A549 (cell line): Measurements from ENCODE around the gene HMCN1.

Source experiments
- CTCF ChIP-seq: fragments of >200 bp; sonication (Bioruptor Twin); formaldehyde crosslinking; IDR thresholded peaks from 3 replicates; pipeline ENCODE4 v1.5.1; 2016
- EP300 ChIP-seq, 2 experiments: fragments of >200 bp; sonication (Bioruptor Twin); formaldehyde crosslinking; IDR thresholded peaks; 2 replicates in 1 of 2; 3 replicates in 1 of 2; pipeline ENCODE4 v1.6.1; 2016 to 2017
- MYC ChIP-seq: IDR thresholded peaks from 2 replicates; pipeline ENCODE4 v1.6.1; 2012; ENCODE audit warnings: mild to moderate bottlenecking, inconsistent platforms, low read length, improper control_type of control experiment, borderline replicate concordance
- POLR2A ChIP-seq: IDR thresholded peaks from 2 replicates; pipeline ENCODE4 v1.6.1; 2012; ENCODE audit warnings: mild to moderate bottlenecking, low read length
- USF2 ChIP-seq: fragments of 450-650 bp; IDR thresholded peaks from 2 replicates; pipeline ENCODE4 v1.6.1; 2014; ENCODE audit warnings: antibody characterized with exemption
- ZNF302 ChIP-seq: fragments of 250-450 bp; sonication (Bioruptor Pico); IDR thresholded peaks from 2 replicates; pipeline ENCODE4 v1.9.0; 2021; ENCODE audit warnings: inconsistent platforms, mild to moderate bottlenecking, moderate library complexity

GRCh38 chr1:186143481-186143880, 409.3 kb downstream of the HMCN1 start:
- no peak for TF ChIP-seq POLR2A
- no peak for TF ChIP-seq USF2
- TF ChIP-seq CTCF, result no peak
- TF ChIP-seq EP300 (IDR thresholded peaks at IDR 0.05), result no peak
- TF ChIP-seq MYC, result no peak
- no peak for TF ChIP-seq ZNF302 (CRISPR knock-in tag)
